Epithelial cell of esophagus (primary cell): ENCODE data around the gene TET3.

ENCODE experiments used
- DNase-seq: peaks from one replicate; pipeline ENCODE4 v3.0.0; 2010; ENCODE audit warnings: low read depth
- H3K4me3 ChIP-seq: 2 replicates; pipeline ENCODE4 v1.5.1; 2011; ENCODE audit warnings: mild to moderate bottlenecking, low read length, control low read depth
- TF ChIP-seq, protein P1 (sequence below): IDR thresholded peaks from 2 replicates; pipeline ENCODE4 v1.5.1; 2011; ENCODE audit warnings: low read depth, mild to moderate bottlenecking, low read length, control low read depth, inconsistent platforms; ENCODE audit not compliant: insufficient read depth; ENCODE audit errors: missing control alignments

The TET3 gene

DNA sequence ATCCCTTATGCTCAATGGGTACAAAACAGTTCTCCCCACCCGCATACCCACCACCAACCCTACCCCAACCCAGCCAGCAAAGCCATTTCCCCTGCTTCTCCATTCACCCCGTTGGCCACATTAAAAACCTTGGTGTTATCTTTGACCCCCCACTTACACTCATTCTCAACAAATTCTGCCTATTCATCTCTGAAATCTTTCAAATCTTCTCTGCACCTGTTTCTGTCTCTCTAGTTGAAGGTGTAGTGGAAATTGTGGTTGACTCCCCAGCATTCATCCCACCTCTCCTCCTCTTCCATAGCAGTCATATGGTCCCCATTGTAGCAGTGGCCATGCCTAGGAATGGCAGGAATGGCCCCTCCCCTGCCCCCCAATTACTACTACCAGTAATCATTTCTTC lies 20.5 kb upstream of the TET3 start:
- DNase-seq: no peak
- no peak overlapping the region for H3K4me3 ChIP-seq

DNA sequence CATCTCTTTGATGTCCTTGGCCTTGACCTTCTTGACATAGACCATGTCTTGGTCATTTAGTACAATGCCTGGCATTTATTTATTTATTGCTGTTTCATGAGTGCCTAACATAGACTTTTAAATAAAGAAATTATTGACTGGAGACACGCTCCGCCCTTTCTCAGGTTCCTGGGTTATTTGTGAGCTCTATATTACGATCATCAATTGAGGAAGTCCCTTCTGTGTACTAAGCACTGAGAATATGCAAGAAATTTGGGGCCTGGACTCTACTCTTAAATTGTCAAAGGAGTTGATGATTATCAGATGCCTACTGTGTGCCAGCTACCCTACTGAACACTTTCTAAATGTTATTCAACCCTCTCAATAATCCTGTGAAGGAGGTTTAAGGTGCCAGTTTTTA lies 19.7 kb upstream of the TET3 start:
- no peak for DNase-seq
- TF ChIP-seq, protein P1, sequence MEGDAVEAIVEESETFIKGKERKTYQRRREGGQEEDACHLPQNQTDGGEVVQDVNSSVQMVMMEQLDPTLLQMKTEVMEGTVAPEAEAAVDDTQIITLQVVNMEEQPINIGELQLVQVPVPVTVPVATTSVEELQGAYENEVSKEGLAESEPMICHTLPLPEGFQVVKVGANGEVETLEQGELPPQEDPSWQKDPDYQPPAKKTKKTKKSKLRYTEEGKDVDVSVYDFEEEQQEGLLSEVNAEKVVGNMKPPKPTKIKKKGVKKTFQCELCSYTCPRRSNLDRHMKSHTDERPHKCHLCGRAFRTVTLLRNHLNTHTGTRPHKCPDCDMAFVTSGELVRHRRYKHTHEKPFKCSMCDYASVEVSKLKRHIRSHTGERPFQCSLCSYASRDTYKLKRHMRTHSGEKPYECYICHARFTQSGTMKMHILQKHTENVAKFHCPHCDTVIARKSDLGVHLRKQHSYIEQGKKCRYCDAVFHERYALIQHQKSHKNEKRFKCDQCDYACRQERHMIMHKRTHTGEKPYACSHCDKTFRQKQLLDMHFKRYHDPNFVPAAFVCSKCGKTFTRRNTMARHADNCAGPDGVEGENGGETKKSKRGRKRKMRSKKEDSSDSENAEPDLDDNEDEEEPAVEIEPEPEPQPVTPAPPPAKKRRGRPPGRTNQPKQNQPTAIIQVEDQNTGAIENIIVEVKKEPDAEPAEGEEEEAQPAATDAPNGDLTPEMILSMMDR: no peak
- H3K4me3 ChIP-seq: no peak overlapping the region

More for the DNA sequence above, 20.5 kb upstream of the TET3 start:
- TF ChIP-seq, protein P1: no peak

DNA sequence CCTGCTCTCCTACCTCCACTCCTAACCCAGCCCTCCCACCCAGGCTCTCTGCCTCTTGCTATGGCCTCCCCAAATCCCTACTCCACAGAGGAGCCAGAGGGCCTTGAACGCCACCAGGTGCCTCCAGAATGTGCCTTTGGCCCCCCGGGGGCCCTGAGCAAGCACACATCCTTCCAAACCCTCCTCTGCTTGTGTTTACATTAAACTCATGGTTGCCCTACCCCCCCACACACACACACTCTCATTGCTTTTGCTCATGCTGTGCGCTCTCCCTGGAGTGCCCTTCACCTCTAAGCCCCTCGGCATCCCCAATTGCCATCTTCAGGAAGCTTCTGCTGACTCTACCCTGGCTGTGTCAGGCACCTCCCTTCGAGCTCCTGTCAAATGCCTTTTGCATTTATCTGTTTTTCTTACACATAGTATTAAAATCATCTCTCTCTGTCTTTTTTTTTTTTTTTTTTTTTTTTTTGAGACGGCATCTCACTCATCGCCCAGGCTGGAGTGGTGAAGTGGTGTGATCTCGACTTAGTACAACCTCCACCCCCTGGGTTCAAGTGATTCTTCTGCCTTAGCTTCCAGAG lies 16.3 kb upstream of the TET3 start:
- H3K4me3 ChIP-seq: no peak overlapping the region
- TF ChIP-seq, protein P1: no peak
- no peak for DNase-seq

DNA sequence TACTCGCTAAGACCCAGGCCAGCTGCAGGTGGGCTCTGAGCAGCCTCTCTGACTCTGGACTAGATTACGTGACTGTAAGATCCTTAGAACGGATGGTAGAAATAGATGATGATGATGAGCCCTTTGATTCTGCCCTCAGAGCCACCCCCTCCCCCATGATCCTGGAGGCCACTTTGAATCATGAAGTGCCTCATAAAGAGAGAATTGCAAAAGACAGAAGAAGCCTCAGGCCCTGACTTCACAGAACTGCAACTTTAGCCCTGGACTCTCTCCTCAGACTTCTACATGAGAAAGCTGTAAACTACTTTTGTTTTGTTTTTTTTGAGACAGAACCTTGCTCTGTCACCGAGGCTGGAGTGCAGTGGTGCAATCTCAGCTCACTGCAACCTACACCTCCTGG lies 15.4 kb upstream of the TET3 start:
- H3K4me3 ChIP-seq: no peak overlapping the region
- TF ChIP-seq, protein P1: no peak
- DNase-seq: peak; percentile 33

DNA sequence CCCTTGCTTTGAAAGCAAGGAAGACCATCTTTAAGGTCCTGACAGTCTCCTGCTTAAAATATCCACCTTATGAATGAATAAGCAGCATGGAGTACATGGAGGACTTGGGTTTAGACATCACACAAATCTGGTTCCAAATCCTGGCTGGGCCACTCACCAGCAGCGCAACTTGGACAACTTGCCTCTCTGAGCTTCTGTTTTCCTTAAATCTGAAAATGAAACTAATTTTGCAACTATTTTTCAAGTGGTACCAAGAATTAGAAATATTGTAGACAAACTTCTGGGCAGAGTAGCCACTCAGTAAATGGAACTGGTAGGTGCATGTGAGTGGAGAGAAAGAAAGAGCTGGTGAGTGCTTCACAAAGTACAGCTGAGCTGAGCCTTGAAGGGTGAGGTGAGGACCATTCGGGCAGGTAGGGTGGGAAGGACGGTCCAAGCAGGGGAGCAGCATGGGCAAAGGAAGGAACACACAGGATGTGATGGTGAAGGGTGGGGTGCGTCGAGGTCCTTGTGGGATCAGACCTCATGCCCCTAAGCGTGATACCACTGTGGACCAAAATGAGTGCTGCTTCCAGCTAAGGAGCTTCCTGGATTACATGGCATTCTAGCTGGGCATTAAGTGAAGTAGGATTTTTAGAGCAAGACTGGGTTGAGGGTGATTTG lies 14.4 kb upstream of the TET3 start:
- no peak for DNase-seq
- no peak overlapping the region for H3K4me3 ChIP-seq
- TF ChIP-seq, protein P1: no peak

DNA sequence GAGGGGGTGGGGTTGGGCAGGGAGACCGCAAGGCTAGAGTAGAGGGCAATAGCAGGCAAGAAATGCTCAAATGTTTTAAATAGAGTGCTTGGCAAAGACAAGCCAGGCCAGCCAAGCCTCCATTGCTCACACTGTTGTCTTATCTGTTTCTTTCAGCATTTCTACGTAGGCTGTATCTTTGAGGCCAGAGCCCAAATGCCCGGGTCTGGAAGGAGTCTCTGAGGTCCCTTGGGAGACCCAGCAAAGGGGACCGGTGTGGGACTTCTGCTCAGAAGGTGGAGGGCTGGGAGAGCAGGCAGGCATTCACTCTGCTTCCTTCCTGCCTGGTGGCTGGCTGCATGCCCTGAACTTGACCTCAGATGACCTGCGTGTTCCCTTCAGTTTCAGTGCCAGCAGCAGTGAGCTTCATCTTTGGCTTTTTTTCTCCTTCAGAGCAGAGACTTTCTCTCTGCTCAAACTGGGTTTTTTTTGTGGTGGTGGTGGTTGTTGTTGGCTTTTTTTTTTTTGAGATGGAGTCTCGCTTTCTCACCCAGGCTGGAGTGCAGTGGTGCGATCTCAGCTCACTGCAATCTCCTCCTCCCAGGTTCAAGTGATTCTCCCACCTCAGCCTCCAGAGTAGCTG lies 13.7 kb upstream of the TET3 start:
- no peak for DNase-seq
- H3K4me3 ChIP-seq: no peak overlapping the region
- TF ChIP-seq, protein P1: no peak
